Glomerular visceral epithelial cell (primary cell): Measurements from ENCODE around the gene APOA4.
"Not testable (repeated sequence)": the region's sequence is repeated elsewhere in the genome, so short reads cannot be mapped to it uniquely, and the experiment has no call there.

Experiments
- DNase-seq: peaks from one replicate; pipeline ENCODE4 v3.0.0-alpha.2; 2016; ENCODE audit errors: extremely low spot score

The APOA4 gene

GRCh38 chr11:116849060-116849459 is 26.0 kb upstream of the APOA4 start:
- no peak for DNase-seq

GRCh38 chr11:116847612-116848011 is 24.5 kb upstream of the APOA4 start:
- no peak for DNase-seq

- no peak for DNase-seq
Observed at GRCh38 chr11:116844722-116845121, 21.6 kb upstream of the APOA4 start.

GRCh38 chr11:116843661-116844060 is 20.6 kb upstream of the APOA4 start:
- no peak for DNase-seq

- no peak for DNase-seq
Observed at GRCh38 chr11:116842909-116843308, 19.8 kb upstream of the APOA4 start.

- no peak for DNase-seq
Observed at GRCh38 chr11:116842117-116842516, 19.0 kb upstream of the APOA4 start.

GRCh38 chr11:116840746-116841296 is 17.7 kb upstream of the APOA4 start:
- DNase-seq = no peak

- no peak for DNase-seq
Observed at GRCh38 chr11:116840224-116840745, 17.2 kb upstream of the APOA4 start.

GRCh38 chr11:116838321-116839084 is 15.4 kb upstream of the APOA4 start:
- no peak for DNase-seq

GRCh38 chr11:116837231-116838091 is 14.4 kb upstream of the APOA4 start, which contains the start of gene APOA1:
Gene APOA1 (minus strand): TSS chr11:116837622. CDS start chr11:116837387, 235 bp downstream.
- DNase-seq = no peak

- no peak for DNase-seq
Observed at GRCh38 chr11:116836632-116836991, 13.5 kb upstream of the APOA4 start.

- DNase-seq = peak; percentile 92
Observed at GRCh38 chr11:116835791-116836631, 12.9 kb upstream of the APOA4 start.

GRCh38 chr11:116835042-116835772 is 12.1 kb upstream of the APOA4 start:
- no peak for DNase-seq

GRCh38 chr11:116834535-116835041 is 11.5 kb upstream of the APOA4 start:
- not testable (repeated sequence) for DNase-seq

GRCh38 chr11:116833816-116834534 is 10.9 kb upstream of the APOA4 start:
- DNase-seq = no peak

GRCh38 chr11:116833491-116833815 is 10.3 kb upstream of the APOA4 start:
- DNase-seq = no peak

GRCh38 chr11:116832350-116833290 is 9.5 kb upstream of the APOA4 start:
- no peak for DNase-seq

- DNase-seq = no peak
Observed at GRCh38 chr11:116831790-116832349, 8.8 kb upstream of the APOA4 start.
